HUES48 (cell line): ENCODE data around the gene LRRN1.

Source experiments
- H3K27ac ChIP-seq: one replicate; pipeline ENCODE4 v1.7.0; 2013; ENCODE audit warnings: low read depth, low read length, inconsistent platforms
- H3K27me3 ChIP-seq: 2 replicates; pipeline ENCODE4 v1.6.1; 2013; ENCODE audit warnings: mild to moderate bottlenecking, low read length; ENCODE audit not compliant: control insufficient read depth, insufficient read depth
- H3K36me3 ChIP-seq: 2 replicates; pipeline ENCODE4 v1.6.1; 2013; ENCODE audit warnings: low read length; ENCODE audit not compliant: control insufficient read depth, insufficient read depth
- H3K4me1 ChIP-seq: 2 replicates; pipeline ENCODE4 v1.6.1; 2013; ENCODE audit warnings: mild to moderate bottlenecking, low read length; ENCODE audit not compliant: control insufficient read depth, insufficient read depth
- H3K4me3 ChIP-seq: 2 replicates; pipeline ENCODE4 v1.5.1; 2013; ENCODE audit warnings: mild to moderate bottlenecking, low read depth, low read length
- H3K9ac ChIP-seq: 2 replicates; pipeline ENCODE4 v1.6.1; 2013; ENCODE audit warnings: mild to moderate bottlenecking, low read depth, low read length, moderate library complexity
- H3K9me3 ChIP-seq: 2 replicates; pipeline ENCODE4 v1.6.1; 2013; ENCODE audit warnings: low read length; ENCODE audit not compliant: control insufficient read depth, insufficient read depth

Gene LRRN1

GRCh38 chr3:3799173-3800079 is at the start of gene LRRN1:
Gene LRRN1 (plus strand): TSS chr3:3799431. CDS start chr3:3844642, 45,211 bp downstream.
- Histone ChIP-seq H3K27ac (peak within 1 kb of the TSS; percentile 98), H3K4me3 (peak within 1 kb of the TSS; percentile 74), H3K9ac (peak within 1 kb of the TSS; percentile 92), H3K27me3 (peaks cover 17% of the 10 kb centered on the region), H3K4me1 (peaks cover 32% of the 10 kb centered on the region), H3K9me3 (no peaks in the 10 kb centered on the region), H3K36me3 (peaks cover 27% of the 10 kb centered on the region)

GRCh38 chr3:3753416-3753815 is 45.8 kb upstream of the LRRN1 start:
- Histone ChIP-seq H3K9ac (no peak overlapping the region), H3K27ac (no peak overlapping the region), H3K4me1 (peaks cover 11% of the 10 kb centered on the region), H3K27me3 (no peaks in the 10 kb centered on the region), H3K9me3 (no peaks in the 10 kb centered on the region), H3K36me3 (no peaks in the 10 kb centered on the region), H3K4me3 (no peak overlapping the region)

GRCh38 chr3:3765661-3766060 is 33.6 kb upstream of the LRRN1 start:
- H3K9ac ChIP-seq, result no peak overlapping the region

GRCh38 chr3:3766140-3766539 is 33.1 kb upstream of the LRRN1 start:
- H3K27me3 ChIP-seq, result no peaks in the 10 kb centered on the region
- H3K27ac ChIP-seq, result no peak overlapping the region

More at GRCh38 chr3:3765661-3766060, 33.6 kb upstream of the LRRN1 start:
- no peak overlapping the region for H3K4me3 ChIP-seq
- no peaks in the 10 kb centered on the region for H3K36me3 ChIP-seq
- no peaks in the 10 kb centered on the region for H3K27me3 ChIP-seq
- peaks cover 6% of the 10 kb centered on the region for H3K4me1 ChIP-seq
- no peaks in the 10 kb centered on the region for H3K9me3 ChIP-seq
- H3K27ac ChIP-seq, result no peak overlapping the region

GRCh38 chr3:3771094-3771493 is 28.1 kb upstream of the LRRN1 start:
- Histone ChIP-seq H3K27me3 (no peaks in the 10 kb centered on the region), H3K4me1 (no peaks in the 10 kb centered on the region), H3K9ac (no peak overlapping the region), H3K9me3 (peaks cover 1% of the 10 kb centered on the region; the same call in 1 of the 2 replicates), H3K4me3 (no peak overlapping the region), H3K27ac (no peak overlapping the region), H3K36me3 (no peaks in the 10 kb centered on the region)

More at GRCh38 chr3:3766140-3766539, 33.1 kb upstream of the LRRN1 start:
- no peaks in the 10 kb centered on the region for H3K9me3 ChIP-seq
- peaks cover 6% of the 10 kb centered on the region for H3K4me1 ChIP-seq
- H3K36me3 ChIP-seq, result no peaks in the 10 kb centered on the region
- H3K9ac ChIP-seq, result no peak overlapping the region
- H3K4me3 ChIP-seq, result no peak overlapping the region

- no peaks in the 10 kb centered on the region for H3K4me1 ChIP-seq
- no peak overlapping the region for H3K9ac ChIP-seq
- H3K9me3 ChIP-seq, result peaks cover 3% of the 10 kb centered on the region; the same call in 1 of the 2 replicates
- no peaks in the 10 kb centered on the region for H3K36me3 ChIP-seq
- H3K4me3 ChIP-seq, result no peak overlapping the region
- no peak overlapping the region for H3K27ac ChIP-seq
- H3K27me3 ChIP-seq, result no peaks in the 10 kb centered on the region
Observed at GRCh38 chr3:3771567-3771966, 27.7 kb upstream of the LRRN1 start.

GRCh38 chr3:3772338-3772737 is 26.9 kb upstream of the LRRN1 start:
- Histone ChIP-seq H3K4me1 (no peaks in the 10 kb centered on the region), H3K9ac (no peak overlapping the region), H3K4me3 (no peak overlapping the region), H3K36me3 (no peaks in the 10 kb centered on the region), H3K27ac (no peak overlapping the region), H3K27me3 (no peaks in the 10 kb centered on the region), H3K9me3 (peaks cover 3% of the 10 kb centered on the region; the same call in 1 of the 2 replicates)

- H3K9ac ChIP-seq, result no peak overlapping the region
- H3K27me3 ChIP-seq, result no peaks in the 10 kb centered on the region
- peaks cover 3% of the 10 kb centered on the region; the same call in 1 of the 2 replicates for H3K9me3 ChIP-seq
- no peaks in the 10 kb centered on the region for H3K4me1 ChIP-seq
- no peaks in the 10 kb centered on the region for H3K36me3 ChIP-seq
- no peak overlapping the region for H3K4me3 ChIP-seq
- H3K27ac ChIP-seq, result no peak overlapping the region
Observed at GRCh38 chr3:3772920-3773319, 26.3 kb upstream of the LRRN1 start.

- no peaks in the 10 kb centered on the region for H3K4me1 ChIP-seq
- no peak overlapping the region for H3K27ac ChIP-seq
- no peaks in the 10 kb centered on the region for H3K36me3 ChIP-seq
- H3K9me3 ChIP-seq, result peaks cover 3% of the 10 kb centered on the region; the same call in 1 of the 2 replicates
- H3K4me3 ChIP-seq, result no peak overlapping the region
- no peaks in the 10 kb centered on the region for H3K27me3 ChIP-seq
- no peak overlapping the region for H3K9ac ChIP-seq
Observed at GRCh38 chr3:3776607-3777006, 22.6 kb upstream of the LRRN1 start.

GRCh38 chr3:3778216-3778615 is 21.0 kb upstream of the LRRN1 start:
- H3K9ac ChIP-seq, result no peak overlapping the region

GRCh38 chr3:3778641-3779270 is 20.5 kb upstream of the LRRN1 start:
- no peaks in the 10 kb centered on the region for H3K4me1 ChIP-seq
- H3K4me3 ChIP-seq, result no peak overlapping the region
- no peak overlapping the region for H3K27ac ChIP-seq
- no peaks in the 10 kb centered on the region for H3K36me3 ChIP-seq
- H3K9me3 ChIP-seq, result peaks cover 3% of the 10 kb centered on the region; the same call in 1 of the 2 replicates
- no peak overlapping the region for H3K9ac ChIP-seq
- no peaks in the 10 kb centered on the region for H3K27me3 ChIP-seq

More at GRCh38 chr3:3778216-3778615, 21.0 kb upstream of the LRRN1 start:
- Histone ChIP-seq H3K4me1 (no peaks in the 10 kb centered on the region), H3K36me3 (no peaks in the 10 kb centered on the region), H3K27me3 (no peaks in the 10 kb centered on the region), H3K27ac (no peak overlapping the region), H3K9me3 (peaks cover 3% of the 10 kb centered on the region; the same call in 1 of the 2 replicates), H3K4me3 (no peak overlapping the region)
